GM12801 (cell line): Measurements from ENCODE around the gene AGR2.

Experiments used
- CTCF ChIP-seq: IDR thresholded peaks from one replicate; pipeline ENCODE4 v1.5.1; 2011; ENCODE audit warnings: control low read depth; ENCODE audit not compliant: insufficient read length; ENCODE audit errors: extremely low read depth

The AGR2 gene

GRCh38 chr7:16747102-16747501 is 57.7 kb downstream of the AGR2 start:
- TF ChIP-seq CTCF, result no peak

- no peak for TF ChIP-seq CTCF
Observed at GRCh38 chr7:16745645-16746044, 59.2 kb downstream of the AGR2 start.

DNA sequence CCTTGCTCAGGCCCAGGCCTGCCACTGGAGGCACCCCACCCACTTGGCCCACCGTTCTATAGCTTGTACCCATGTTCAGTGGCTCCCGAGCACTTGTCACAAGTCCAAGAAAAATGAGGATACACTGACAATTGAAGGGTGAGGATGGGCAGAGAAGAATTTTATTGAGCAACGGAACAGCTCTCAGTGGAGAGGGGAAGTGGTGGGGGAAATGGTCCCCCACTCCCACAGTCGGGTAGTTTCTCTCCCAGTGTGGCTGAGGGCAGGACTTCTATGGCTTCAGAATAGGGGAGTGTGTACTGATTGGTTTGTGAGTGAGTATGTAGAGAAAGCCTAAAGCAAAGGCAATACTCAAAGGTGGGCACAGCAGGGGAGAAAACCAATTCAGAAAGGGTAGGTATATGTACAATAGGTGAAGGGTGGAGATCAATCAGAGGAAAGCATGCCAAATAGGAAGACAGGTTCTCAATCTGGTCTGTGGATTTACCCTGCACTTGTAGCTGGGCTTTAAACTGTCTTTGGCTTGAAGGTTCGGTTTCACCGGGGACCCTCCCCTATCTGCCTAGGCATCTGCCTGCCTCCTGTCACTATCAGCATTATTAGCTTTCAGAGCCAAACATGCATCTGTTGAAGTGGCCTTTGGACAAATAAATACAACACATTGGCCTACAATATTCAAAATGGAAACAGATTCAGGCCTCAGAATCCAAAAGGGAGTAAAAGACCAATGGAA is 60.1 kb downstream of the AGR2 start:
- TF ChIP-seq CTCF, result no peak

- no peak for TF ChIP-seq CTCF
Observed at GRCh38 chr7:16743236-16743635, 61.6 kb downstream of the AGR2 start.

DNA sequence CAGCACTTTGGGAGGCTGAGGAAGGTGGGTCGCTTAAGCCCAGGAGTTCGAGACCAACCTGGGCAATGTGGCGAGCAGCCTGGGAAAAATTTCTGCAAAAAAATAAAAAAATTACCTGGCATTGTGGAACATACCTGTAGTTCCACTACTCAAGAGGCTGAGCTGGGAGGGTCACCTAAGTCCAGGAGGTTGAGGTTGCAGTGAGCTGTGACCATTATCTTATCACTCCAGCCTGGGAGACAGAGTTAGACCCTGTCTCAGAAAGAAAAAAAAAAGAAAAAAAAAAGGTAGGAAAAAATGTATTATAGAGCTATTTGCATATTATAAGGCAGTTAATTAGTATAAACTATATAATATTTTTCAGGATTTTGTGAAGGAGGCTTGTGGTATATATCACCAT is 62.3 kb downstream of the AGR2 start:
- TF ChIP-seq CTCF, result no peak
